Measurements from ENCODE around the gene PNCK. TPM values are rescaled to one million over a fixed set of nuclear protein-coding genes. Genes with fewer than 3 reads are reported as not detected.

The PNCK gene
- total and polyA plus RNA-seq, 2 of the 13 experiments (the other 11 are each of a cell fraction or from before 2014, with no cell fraction given): 33.1 TPM; not detected in 1

DNA sequence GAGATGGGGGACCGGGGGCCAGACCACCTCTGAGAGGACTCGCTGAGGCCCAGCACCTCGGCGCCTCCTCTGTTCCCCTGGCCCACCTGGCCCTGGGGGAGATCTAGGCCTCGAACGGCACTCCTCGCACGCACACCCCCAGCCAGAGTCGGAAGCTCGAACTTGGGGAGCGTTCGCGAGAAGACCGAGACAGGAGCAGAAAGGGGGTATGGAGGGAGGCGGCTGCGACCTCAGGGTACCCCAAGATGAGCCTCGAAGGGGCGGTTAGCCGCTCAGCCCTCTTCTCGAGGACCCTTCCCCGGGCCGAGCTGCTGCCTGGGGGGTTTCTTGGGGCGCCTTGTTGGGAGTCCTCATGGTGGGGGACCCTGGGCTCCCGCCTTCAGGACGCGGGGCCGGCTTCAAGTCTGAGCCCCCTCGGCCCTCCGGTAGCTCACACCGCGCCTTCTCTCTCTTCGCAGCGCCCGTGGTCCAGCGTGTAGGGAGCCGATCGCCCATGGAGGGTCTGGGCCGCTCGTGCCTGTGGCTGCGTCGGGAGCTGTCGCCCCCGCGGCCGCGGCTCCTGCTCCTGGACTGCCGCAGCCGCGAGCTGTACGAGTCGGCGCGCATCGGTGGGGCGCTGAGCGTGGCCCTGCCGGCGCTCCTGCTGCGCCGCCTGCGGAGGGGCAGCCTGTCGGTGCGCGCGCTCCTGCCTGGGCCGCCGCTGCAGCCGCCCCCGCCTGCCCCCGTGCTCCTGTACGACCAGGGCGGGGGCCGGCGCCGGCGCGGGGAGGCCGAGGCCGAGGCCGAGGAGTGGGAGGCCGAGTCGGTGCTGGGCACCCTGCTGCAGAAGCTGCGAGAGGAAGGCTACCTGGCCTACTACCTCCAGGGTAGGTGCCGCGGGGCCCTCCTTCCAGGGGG lies 25.9 kb downstream of the PNCK start (continued):
- TF ChIP-seq PHF8 (CRISPR knock-in tag; IDR thresholded peaks at IDR 0.05) (0 out of 2 replicates have a peak, but pooled peaks have one; percentile 11), ZNF83 (CRISPR knock-in tag; IDR thresholded peaks at IDR 0.05; ENCODE audit: borderline replicate concordance) (no peak), ZBTB7A (CRISPR knock-in tag; IDR thresholded peaks at IDR 0.05) (no peak), POLR2AphosphoS5 (IDR thresholded peaks at IDR 0.05; ENCODE audit: low read depth, low read length) (peak; percentile 35; the same call in 1 of the 2 replicates), ZNF10 (CRISPR knock-in tag; IDR thresholded peaks at IDR 0.05; ENCODE audit: borderline replicate concordance, low read depth) (no peak), RARA (CRISPR knock-in tag; IDR thresholded peaks at IDR 0.05) (no peak), SP5 (CRISPR knock-in tag; IDR thresholded peaks at IDR 0.05; ENCODE audit: borderline replicate concordance, low read depth) (no peak), NR2F6 (IDR thresholded peaks at IDR 0.05) (no peak), NR2F6 (CRISPR knock-in tag; IDR thresholded peaks at IDR 0.05) (no peak), KDM5B (CRISPR knock-in tag; IDR thresholded peaks at IDR 0.05; ENCODE audit: borderline replicate concordance) (no peak), ZNF232 (CRISPR knock-in tag; IDR thresholded peaks at IDR 0.05; ENCODE audit: borderline replicate concordance) (peak; percentile 65; the same call in 1 of the 2 replicates), ZNF430 (CRISPR knock-in tag; IDR thresholded peaks at IDR 0.05) (peak; percentile 51; the same call in 1 of the 2 replicates), PHF21A (CRISPR knock-in tag; IDR thresholded peaks at IDR 0.05) (no peak), REL (CRISPR knock-in tag; conservative IDR thresholded peaks at IDR 0.05) (no peak), AGO2 (optimal IDR thresholded peaks at IDR 0.05; ENCODE audit: low read depth, low read length) (peak; percentile 91), NRL (CRISPR knock-in tag; IDR thresholded peaks at IDR 0.05; ENCODE audit: borderline replicate concordance) (no peak), NKX3-1 (CRISPR knock-in tag; IDR thresholded peaks at IDR 0.05) (no peak), CHD2 (IDR thresholded peaks at IDR 0.05; ENCODE audit: low read depth, low read length) (no peak), CEBPB (IDR thresholded peaks at IDR 0.05; ENCODE audit: borderline replicate concordance, low read depth, low read length) (no peak), SALL1 (CRISPR knock-in tag; IDR thresholded peaks at IDR 0.05) (0 out of 2 replicates have a peak, but pooled peaks have one; percentile 4), RBFOX2 (IDR thresholded peaks at IDR 0.05; ENCODE audit: low read depth, low read length) (peak; percentile 70), IKZF1 (IDR thresholded peaks at IDR 0.05) (no peak), NFYB (CRISPR knock-in tag; IDR thresholded peaks at IDR 0.05) (no peak)
- TF ChIP-seq, protein P1, sequence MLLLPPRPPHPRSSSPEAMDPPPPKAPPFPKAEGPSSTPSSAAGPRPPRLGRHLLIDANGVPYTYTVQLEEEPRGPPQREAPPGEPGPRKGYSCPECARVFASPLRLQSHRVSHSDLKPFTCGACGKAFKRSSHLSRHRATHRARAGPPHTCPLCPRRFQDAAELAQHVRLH (CRISPR knock-in tag; IDR thresholded peaks at IDR 0.05; ENCODE audit: borderline replicate concordance, low read depth): no peak
- TF ChIP-seq, protein P2, sequence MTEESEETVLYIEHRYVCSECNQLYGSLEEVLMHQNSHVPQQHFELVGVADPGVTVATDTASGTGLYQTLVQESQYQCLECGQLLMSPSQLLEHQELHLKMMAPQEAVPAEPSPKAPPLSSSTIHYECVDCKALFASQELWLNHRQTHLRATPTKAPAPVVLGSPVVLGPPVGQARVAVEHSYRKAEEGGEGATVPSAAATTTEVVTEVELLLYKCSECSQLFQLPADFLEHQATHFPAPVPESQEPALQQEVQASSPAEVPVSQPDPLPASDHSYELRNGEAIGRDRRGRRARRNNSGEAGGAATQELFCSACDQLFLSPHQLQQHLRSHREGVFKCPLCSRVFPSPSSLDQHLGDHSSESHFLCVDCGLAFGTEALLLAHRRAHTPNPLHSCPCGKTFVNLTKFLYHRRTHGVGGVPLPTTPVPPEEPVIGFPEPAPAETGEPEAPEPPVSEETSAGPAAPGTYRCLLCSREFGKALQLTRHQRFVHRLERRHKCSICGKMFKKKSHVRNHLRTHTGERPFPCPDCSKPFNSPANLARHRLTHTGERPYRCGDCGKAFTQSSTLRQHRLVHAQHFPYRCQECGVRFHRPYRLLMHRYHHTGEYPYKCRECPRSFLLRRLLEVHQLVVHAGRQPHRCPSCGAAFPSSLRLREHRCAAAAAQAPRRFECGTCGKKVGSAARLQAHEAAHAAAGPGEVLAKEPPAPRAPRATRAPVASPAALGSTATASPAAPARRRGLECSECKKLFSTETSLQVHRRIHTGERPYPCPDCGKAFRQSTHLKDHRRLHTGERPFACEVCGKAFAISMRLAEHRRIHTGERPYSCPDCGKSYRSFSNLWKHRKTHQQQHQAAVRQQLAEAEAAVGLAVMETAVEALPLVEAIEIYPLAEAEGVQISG (CRISPR knock-in tag; IDR thresholded peaks at IDR 0.05): no peak; the same call in 1 of the 2 replicates
- TF ChIP-seq, protein P3, sequence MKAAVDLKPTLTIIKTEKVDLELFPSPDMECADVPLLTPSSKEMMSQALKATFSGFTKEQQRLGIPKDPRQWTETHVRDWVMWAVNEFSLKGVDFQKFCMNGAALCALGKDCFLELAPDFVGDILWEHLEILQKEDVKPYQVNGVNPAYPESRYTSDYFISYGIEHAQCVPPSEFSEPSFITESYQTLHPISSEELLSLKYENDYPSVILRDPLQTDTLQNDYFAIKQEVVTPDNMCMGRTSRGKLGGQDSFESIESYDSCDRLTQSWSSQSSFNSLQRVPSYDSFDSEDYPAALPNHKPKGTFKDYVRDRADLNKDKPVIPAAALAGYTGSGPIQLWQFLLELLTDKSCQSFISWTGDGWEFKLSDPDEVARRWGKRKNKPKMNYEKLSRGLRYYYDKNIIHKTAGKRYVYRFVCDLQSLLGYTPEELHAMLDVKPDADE (CRISPR knock-in tag; IDR thresholded peaks at IDR 0.05): no peak

All from HepG2 (cell line).